ENCODE measurements around the gene ITGAE.

The ITGAE gene

DNA sequence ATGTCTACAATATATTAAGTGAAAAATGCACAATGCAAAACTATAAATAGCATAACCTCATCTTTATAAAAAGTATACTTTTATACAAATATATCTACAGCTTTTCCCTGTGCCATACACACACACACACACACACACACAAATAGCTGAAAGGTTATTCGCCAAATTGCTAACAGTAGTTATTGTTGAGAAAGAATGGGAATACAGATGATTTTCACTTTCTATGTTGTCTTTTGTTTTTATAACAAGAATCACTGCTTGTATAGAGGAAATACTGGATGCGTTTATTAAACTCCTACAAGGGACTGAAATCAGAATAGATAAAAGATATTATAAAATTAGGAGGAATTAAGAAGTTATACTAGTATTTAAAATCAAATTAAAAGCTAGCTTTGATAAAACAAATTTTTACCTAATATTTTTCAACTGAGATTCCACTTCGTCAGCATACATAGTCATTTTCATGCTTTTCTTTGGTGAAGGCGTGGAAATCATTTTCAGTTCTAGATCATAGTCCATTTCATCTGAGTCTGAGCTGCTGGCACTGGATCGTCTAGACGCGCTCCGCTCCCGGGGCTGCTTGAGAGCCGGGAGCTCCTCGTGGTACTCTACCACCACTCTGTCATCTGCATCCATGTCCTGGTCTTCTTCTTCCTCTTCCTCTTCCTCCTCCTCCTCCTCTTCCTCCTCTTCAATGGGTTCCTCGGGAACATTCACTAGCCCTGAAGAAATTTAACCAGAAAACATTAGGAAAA is 17.0 kb upstream of the ITGAE start:
- no peak for DNase-seq (ENCODE audit: low read depth in 2 of 2)

- no peak for DNase-seq (ENCODE audit: low read depth in 2 of 2)
Observed at GRCh38 chr17:3815925-3816324, 14.9 kb upstream of the ITGAE start.

DNA sequence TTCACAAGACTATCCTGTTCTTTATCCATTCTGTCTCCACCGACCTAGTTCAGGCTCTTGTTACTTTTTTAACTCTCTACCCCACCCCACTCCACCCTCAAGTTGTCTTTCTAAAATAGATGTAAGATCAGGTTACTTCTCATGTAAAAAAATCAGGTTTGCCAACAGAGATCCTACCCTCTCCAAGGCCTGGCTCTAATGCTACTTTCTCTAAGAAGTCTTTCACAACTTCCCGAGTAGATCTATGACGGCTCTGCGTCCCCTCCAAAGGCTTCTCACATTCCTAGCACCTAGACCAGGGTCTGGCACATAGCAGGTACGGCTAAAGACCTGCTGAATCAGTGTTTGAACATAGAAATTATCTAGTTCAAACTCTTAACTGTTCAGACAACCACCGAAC is 14.1 kb upstream of the ITGAE start:
- no peak for DNase-seq (ENCODE audit: low read depth in 2 of 2)

DNA sequence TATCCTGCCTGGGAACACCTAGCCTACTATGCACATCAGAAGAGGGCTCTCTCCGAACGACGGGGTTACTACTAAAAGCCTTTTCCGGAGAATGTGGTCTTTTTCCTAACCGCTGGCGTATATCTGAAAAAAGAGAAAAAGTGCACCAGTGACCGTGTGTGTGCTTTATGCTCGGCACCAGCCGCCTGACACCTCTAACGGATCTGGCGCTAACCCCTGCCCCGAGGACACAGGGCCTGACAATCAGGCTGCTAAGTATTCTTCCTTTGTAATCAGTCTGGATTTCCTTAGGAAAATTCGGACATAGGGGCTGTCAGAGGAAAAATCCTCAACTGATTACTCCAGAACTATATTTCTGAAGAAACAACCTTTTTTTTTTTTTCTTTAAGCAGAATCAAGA is 13.4 kb upstream of the ITGAE start:
- DNase-seq (ENCODE audit: low read depth in 2 of 2): no peak

- no peak for DNase-seq (ENCODE audit: low read depth in 2 of 2)
Observed at GRCh38 chr17:3813171-3813570, 12.2 kb upstream of the ITGAE start.

DNA sequence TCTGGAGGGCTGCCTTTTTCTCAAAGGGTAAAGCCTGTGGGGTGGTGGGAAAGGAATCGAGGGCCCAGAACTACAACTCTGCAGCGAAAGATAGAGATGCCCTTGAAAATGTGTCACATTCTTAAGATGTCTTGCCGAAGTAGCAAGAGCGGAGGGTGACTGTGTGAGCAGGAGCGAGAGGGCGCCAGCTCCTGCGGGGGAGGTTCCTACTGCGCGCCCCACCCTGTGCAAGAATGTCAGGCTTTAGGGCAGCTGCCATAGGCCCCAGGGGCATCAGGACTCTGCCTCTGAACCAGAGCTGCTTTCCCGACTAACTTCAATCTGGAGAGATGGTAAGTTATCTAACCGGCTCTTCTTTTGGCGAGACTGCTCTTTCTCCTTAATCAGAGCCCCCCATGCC is 11.8 kb upstream of the ITGAE start:
- DNase-seq (ENCODE audit: low read depth in 2 of 2): no peak

- DNase-seq (ENCODE audit: low read depth in 2 of 2): no peak
Observed at GRCh38 chr17:3812284-3812683, 11.3 kb upstream of the ITGAE start.

- DNase-seq (ENCODE audit: low read depth in 2 of 2): no peak
Observed at GRCh38 chr17:3810019-3810418, 9.0 kb upstream of the ITGAE start.

- DNase-seq (ENCODE audit: low read depth in 2 of 2): no peak
Observed at GRCh38 chr17:3809135-3809534, 8.1 kb upstream of the ITGAE start.

DNA sequence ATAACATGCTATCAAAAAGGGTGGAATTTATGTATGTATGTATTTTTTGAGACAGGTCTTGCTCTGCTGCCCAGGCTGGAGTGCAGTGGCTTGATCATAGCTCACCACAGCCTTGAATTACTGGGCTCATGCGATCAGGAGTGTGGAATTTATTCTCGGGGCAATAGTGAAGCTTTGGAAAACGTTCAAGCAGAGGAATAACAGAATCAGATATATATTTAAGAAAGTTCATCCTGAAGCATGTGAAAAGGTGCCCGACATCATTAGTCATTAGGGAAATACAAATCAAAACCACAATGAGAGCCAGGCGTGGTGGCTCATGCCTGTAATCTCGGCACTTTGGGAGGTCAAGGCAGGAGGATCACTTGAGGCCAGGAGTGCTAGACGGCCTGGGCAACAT is 7.7 kb upstream of the ITGAE start:
- no peak for DNase-seq (ENCODE audit: low read depth in 2 of 2)

DNA sequence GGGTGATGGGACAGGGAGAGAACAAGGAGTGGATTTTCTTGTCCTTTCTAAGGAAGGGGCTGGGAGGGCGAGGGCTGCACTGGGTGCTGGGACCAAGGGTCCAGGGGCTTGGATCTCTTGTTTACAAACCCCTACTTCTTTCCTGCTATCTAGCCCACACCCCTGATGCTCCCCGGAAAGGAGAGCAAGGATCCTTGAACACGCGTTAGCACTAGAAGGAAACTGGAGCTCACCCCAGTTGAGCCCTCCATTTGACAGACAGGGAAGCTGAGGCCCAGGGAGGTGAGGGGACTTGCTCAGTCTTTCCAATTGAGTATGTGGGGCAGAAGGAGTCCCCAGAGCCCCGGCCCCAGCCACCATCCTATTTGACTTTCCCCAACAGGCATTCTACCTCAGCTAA is 4.6 kb upstream of the ITGAE start:
- DNase-seq (ENCODE audit: low read depth in 2 of 2): no peak

DNA sequence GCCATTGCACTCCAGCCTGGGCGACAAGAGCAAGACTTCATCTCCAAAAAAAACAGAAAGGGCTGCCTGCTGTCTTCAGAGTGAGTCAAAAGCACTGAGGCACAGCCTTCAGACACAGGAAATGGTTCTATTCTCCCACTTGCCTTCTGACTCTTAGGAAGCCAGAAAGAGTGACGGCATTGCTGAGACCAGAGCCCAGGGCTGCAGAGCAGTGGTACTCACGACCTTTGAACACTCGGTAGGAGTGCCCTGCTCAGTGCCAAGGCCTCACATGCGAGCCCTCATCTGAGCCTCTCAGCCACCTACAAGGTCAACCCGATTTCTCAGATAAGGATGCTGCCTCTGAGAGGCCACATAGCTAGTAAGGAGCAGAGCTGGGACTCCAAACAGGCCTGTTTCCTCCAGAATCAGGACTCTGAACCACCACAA is 3.5 kb upstream of the ITGAE start:
- no peak for DNase-seq (ENCODE audit: low read depth in 2 of 2)

DNA sequence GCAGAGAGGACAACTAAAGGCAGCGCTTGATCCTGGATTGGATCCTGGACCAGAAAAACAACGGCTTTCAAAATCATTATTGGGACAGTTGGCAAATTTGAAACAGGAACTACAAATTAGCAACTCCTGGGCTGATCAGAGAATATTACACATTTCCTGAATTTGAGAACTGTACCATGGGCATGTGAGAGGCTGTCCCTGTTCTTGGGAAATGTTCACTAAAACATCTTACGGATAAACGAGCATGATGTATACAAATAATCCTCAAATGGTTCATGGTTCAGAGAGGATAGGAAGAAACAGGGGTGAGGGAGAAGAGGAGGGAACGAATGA is 2.3 kb upstream of the ITGAE start:
- DNase-seq (ENCODE audit: low read depth in 2 of 2): no peak

DNA sequence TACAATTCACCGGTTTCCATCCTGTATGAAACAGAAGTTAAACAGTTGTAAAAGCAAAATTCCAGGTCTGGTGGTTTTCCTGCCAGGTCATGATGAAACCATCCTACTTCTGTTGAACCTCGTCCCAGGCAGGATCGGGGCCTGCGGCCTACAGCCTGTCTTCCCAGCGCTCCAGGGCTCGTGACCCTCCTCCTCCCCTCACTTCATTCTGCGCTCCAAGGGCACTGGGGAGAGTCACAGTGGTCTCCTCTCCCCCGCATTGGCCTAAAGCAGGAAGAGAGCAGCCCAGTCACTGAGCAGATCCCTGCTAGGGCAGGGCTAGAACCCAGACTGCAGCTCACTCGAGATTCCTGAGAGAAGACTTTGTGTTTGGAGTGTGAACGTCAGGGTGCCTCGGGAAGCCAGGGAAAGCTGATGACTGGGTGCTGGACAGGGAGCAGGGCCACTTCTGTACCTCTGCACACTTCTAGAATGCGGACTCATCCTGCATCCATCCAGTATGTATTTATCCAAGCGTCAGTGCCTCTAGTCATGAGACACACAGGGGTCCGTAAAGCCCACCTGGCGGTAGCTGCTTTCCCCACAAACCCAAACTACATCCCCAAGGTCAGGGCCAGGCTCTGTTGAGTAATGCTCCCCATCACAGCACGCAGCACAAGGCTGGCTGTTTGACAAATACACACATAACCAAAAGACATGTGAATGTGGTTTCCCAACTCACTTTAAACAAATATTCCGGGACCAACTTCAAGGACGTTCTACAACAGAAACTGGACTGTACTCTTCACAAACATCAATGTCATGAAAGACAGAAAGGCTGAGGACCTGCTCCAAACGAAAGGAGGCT is 1.7 kb upstream of the ITGAE start:
- no peak for DNase-seq (ENCODE audit: low read depth in 2 of 2)

- DNase-seq (ENCODE audit: low read depth in 2 of 2): no peak
Observed at GRCh38 chr17:3801792-3802191, 804 bp upstream of the ITGAE start.

DNA sequence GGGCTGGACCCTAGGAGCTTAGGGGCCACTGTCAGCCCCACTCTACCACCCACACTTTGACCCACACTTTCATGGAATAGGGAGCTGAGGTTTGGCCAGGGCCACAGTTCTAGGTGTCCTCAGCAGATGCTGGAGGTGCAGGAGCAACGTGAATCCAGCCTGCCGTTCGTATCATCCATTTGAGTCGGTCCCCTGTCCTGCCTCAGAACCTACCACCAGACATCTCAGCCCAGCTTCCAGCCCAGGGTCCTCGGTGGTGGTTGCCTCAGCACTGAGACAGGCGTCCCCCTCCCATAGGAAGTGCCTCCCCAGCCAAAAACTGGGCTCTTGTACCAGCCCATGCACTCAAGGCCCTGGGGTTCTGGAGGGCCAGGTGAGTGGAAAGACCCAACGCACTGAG is 359 bp upstream of the ITGAE start:
- no peak for DNase-seq (ENCODE audit: low read depth in 2 of 2)

GRCh38 chr17:3799181-3799945 is 1.6 kb downstream of the ITGAE start:
- DNase-seq (ENCODE audit: low read depth in 2 of 2): no peak

DNA sequence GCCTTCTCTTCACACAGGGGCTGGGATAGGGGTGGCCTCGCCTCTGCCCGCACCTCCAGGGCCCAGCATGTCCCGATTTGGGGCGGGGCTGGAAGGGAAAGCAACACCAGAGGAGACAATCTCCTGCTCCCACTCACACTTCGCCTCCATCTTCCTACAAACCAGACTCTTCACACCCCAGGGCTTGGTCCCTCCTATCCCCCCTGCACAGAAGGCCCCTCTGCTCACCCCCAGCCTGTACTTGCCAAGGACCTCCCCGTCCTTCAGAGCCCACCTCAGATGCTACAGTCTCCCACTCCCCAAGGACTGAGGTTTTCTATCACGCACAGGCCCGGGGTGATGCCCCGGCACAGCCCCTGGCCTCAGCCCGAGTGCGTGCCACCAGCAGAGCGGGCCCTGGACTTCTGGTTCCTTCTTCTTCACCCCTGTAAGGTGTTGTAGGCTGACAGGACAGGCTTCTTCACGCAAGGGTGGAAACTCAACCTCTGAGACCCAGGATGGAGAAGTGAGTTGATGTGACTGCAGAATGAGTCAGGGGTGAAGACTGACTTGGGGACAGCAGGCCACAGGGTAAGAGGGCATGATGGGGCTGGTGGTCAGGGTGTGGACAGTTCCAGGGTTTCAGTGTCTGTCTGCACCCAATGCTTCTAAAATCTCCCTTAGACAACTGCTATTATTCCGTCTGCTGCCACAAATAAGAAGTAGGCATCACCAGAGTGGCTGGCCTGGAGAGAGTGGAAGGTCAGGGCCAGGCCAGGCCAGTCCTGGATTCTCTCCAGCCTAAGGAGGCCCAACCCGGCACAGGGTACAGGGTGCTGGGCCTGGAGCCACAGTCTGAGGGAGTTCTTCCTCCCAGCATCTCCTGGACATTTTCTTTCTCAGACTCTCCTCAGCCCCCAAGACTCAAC is 2.5 kb downstream of the ITGAE start:
- DNase-seq (ENCODE audit: low read depth in 2 of 2): no peak

GRCh38 chr17:3796822-3797170 is 4.2 kb downstream of the ITGAE start:
- peak in 1 of 2 donors; percentile 31 for DNase-seq (ENCODE audit: low read depth in 2 of 2)

DNA sequence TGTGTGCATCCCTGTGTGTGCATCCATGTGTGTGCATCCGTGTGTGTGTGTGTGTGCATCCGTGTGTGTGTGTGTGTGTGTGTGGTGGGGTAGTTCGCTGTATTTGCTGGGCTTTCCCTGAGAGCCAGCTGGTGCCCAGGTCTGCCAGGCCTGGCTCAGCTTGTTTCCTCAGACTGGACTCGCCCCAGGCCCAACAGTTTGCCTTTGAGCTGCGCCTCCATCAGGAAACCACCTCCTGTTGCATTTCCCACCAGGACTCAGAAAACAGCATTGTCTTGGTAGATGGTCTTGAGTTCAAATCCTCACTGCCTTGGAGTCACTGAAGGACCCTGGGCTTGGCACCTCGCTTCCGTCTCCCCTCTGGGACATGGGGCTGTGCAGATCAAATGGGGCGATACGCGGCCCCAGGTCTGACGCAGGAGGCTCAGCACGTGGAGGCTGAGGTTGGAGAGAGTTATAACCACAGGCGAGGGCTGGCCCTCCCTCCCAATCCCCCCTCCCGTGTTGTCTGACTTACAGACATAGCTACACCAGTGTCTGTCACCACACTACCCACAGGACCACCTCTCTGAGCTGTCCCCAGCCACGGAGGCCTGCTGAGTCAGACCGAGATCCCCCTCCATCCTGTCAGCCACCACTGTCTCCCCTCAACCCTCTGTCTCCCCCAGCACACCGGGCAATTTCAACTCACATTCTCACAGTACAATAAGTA is 4.7 kb downstream of the ITGAE start:
- peak; percentile 72 to 77 for DNase-seq (ENCODE audit: low read depth in 2 of 2)

All from stimulated activated CD8-positive, alpha-beta memory T cell treated with anti-CD3 and anti-CD28 coated beads, Interleukin-2, amount 100 ng/mL, for 1 hour (primary cell).